NCI-H2196 (cell line): ENCODE measurements around the gene SOX18.
"Not testable (repeated sequence)": the region's sequence is repeated elsewhere in the genome, so short reads cannot be mapped to it uniquely, and the experiment has no call there.

Experiments
- DNase-seq: peaks from one replicate; lab custom pipeline; 2025; ENCODE audit not compliant: unreplicated experiment; lab: John Stamatoyannopoulos, UW

Gene SOX18

GRCh38 chr20:64025101-64025825, 24.2 kb downstream of the SOX18 start:
- DNase-seq: no peak

- no peak for DNase-seq
Measured at GRCh38 chr20:64024141-64024990, 25.1 kb downstream of the SOX18 start.

GRCh38 chr20:64023361-64024140, 25.9 kb downstream of the SOX18 start:
- no peak for DNase-seq

- no peak for DNase-seq
Measured at GRCh38 chr20:64022671-64023360, 26.6 kb downstream of the SOX18 start.

GRCh38 chr20:64021124-64021975, 28.1 kb downstream of the SOX18 start:
- no peak for DNase-seq

- DNase-seq: no peak
Measured at GRCh38 chr20:64015635-64016034, 33.8 kb downstream of the SOX18 start.

- DNase-seq: not testable (repeated sequence)
Measured at GRCh38 chr20:64012385-64013154, 36.9 kb downstream of the SOX18 start.

GRCh38 chr20:64011366-64011779, 38.1 kb downstream of the SOX18 start:
- DNase-seq: no peak

- no peak for DNase-seq
Measured at GRCh38 chr20:64010711-64011237, 38.7 kb downstream of the SOX18 start.

GRCh38 chr20:64009811-64010387, 39.5 kb downstream of the SOX18 start:
- no peak for DNase-seq

GRCh38 chr20:64006902-64007301, 42.5 kb downstream of the SOX18 start:
- DNase-seq: peak; percentile 17

GRCh38 chr20:64006490-64006889, 42.9 kb downstream of the SOX18 start:
- no peak for DNase-seq

- DNase-seq: no peak
Measured at GRCh38 chr20:64005394-64005793, 44.0 kb downstream of the SOX18 start.

GRCh38 chr20:64003960-64004725, 45.3 kb downstream of the SOX18 start:
- no peak for DNase-seq

GRCh38 chr20:64001607-64002011, 47.8 kb downstream of the SOX18 start:
- peak; percentile 92 for DNase-seq

GRCh38 chr20:64000906-64001305, 48.5 kb downstream of the SOX18 start:
- no peak for DNase-seq
